Measurements from ENCODE around the gene DUSP16. TPM values are rescaled to one million over a fixed set of nuclear protein-coding genes. Genes with fewer than 3 reads are reported as not detected.

DUSP16 gene
- total RNA-seq, 1 donor from 2014 or later, result 20.4 TPM

DNA sequence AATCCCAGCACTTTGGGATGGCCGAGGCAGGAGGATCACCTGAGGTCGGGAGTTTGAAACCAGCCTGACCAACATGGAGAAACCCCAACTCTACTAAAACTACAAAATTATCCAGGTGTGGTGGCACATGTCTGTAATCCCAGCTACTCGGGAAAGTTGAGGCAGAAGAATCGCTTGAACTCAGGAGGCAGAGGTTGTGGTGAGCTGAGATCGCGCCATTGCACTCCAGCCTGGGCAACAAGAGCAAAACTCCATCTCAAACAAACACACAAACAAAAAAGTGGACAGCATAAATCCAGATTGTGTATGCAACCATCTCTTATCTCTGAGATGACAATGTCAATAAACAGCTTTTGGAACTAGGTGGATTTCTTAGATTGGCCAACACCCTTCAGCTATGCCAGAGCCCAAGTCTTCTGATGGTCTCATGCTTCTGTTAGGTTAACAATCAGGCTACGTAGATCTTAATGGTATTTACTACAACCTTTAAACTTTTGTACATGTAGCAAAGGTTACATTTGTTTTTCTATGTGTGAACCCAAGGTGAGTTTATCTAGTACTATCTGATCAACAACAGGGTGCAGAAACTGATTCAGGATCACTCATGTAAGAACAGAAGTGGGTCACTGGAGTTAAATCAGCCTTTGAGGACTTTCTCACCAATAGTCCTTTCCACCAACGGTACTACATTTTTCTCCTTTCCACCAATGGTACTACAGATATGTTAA is 73.7 kb downstream of the DUSP16 start:
- H3K4me1 ChIP-seq (ENCODE audit: control insufficient read depth in 3 of 3, insufficient read depth in 3 of 3, low read length in 3 of 3), result peaks cover 0 to 8% (median 0%) of the 10 kb centered on the region in 3 donors
- H3K4me3 ChIP-seq (ENCODE audit: low read length in 3 of 3), result no peak overlapping the region
- H3K36me3 ChIP-seq (ENCODE audit: control insufficient read depth in 3 of 3, insufficient read depth in 3 of 3, low read length in 3 of 3), result peaks cover 5 to 11% (median 6%) of the 10 kb centered on the region in 3 donors
- no peak overlapping the region for H3K27ac ChIP-seq (ENCODE audit: low read depth, low read length)
- H3K9ac ChIP-seq (ENCODE audit: low read depth in 1 of 3, low read length in 3 of 3), result no peak overlapping the region
- H3K9me3 ChIP-seq (ENCODE audit: control insufficient read depth in 3 of 3, low read length in 3 of 3), result no peaks in the 10 kb centered on the region
- no peaks in the 10 kb centered on the region for H3K27me3 ChIP-seq (ENCODE audit: control insufficient read depth in 3 of 3, insufficient read depth in 3 of 3, low read length in 3 of 3)

DNA sequence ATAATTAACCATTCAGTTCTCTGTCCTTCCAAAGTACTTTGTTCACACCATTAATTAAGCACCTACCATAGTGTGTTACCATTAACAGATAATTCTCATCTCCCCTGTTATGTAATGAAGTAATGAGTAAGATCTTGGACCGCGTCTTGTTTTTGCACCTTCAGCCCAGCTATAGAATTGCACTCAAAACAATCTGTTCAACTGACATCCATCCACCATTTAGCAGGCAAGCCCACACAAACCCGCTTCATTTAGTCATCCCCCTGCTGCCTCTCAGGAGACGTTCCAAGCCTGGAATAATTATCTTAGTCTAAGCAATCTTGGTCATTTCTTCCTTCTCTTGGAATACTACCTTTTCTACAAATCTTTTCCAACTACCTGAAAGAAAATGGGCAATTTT is 74.4 kb downstream of the DUSP16 start:
- H3K27me3 ChIP-seq (ENCODE audit: control insufficient read depth in 3 of 3, insufficient read depth in 3 of 3, low read length in 3 of 3), result no peaks in the 10 kb centered on the region
- no peak overlapping the region for H3K27ac ChIP-seq (ENCODE audit: low read depth, low read length)
- H3K9ac ChIP-seq (ENCODE audit: low read depth in 1 of 3, low read length in 3 of 3), result no peak overlapping the region
- H3K4me3 ChIP-seq (ENCODE audit: low read length in 3 of 3), result no peak overlapping the region
- H3K36me3 ChIP-seq (ENCODE audit: control insufficient read depth in 3 of 3, insufficient read depth in 3 of 3, low read length in 3 of 3), result peaks cover 5 to 14% (median 6%) of the 10 kb centered on the region in 3 donors
- H3K9me3 ChIP-seq (ENCODE audit: control insufficient read depth in 3 of 3, low read length in 3 of 3), result no peaks in the 10 kb centered on the region
- H3K4me1 ChIP-seq (ENCODE audit: control insufficient read depth in 3 of 3, insufficient read depth in 3 of 3, low read length in 3 of 3), result peaks cover 0 to 7% (median 0%) of the 10 kb centered on the region in 3 donors

DNA sequence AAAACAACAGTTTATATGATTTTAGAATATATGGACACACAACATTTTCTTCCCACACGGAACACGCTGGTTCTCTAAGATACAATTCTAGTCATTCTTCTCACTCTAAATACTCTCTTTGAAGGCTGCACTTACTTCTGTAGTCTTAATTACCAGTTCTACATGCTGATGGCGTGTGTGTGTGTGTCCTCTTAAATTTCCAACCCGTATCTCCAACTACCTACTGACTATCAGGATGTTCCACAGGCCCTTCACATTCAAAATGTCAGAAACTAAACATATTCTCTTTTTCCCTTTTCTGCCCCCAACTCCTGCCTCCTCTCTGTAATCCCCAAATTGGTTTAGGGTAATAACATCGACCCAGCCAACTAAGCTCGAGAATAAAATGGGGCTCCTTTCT is 75.2 kb downstream of the DUSP16 start:
- H3K9ac ChIP-seq (ENCODE audit: low read depth in 1 of 3, low read length in 3 of 3), result no peak overlapping the region
- H3K27me3 ChIP-seq (ENCODE audit: control insufficient read depth in 3 of 3, insufficient read depth in 3 of 3, low read length in 3 of 3), result no peaks in the 10 kb centered on the region
- H3K27ac ChIP-seq (ENCODE audit: low read depth, low read length), result no peak overlapping the region
- peaks cover 0 to 2% (median 0%) of the 10 kb centered on the region in 3 donors for H3K4me1 ChIP-seq (ENCODE audit: control insufficient read depth in 3 of 3, insufficient read depth in 3 of 3, low read length in 3 of 3)
- H3K36me3 ChIP-seq (ENCODE audit: control insufficient read depth in 3 of 3, insufficient read depth in 3 of 3, low read length in 3 of 3), result peaks cover 7 to 19% (median 7%) of the 10 kb centered on the region in 3 donors
- no peak overlapping the region for H3K4me3 ChIP-seq (ENCODE audit: low read length in 3 of 3)
- H3K9me3 ChIP-seq (ENCODE audit: control insufficient read depth in 3 of 3, low read length in 3 of 3), result no peaks in the 10 kb centered on the region

DNA sequence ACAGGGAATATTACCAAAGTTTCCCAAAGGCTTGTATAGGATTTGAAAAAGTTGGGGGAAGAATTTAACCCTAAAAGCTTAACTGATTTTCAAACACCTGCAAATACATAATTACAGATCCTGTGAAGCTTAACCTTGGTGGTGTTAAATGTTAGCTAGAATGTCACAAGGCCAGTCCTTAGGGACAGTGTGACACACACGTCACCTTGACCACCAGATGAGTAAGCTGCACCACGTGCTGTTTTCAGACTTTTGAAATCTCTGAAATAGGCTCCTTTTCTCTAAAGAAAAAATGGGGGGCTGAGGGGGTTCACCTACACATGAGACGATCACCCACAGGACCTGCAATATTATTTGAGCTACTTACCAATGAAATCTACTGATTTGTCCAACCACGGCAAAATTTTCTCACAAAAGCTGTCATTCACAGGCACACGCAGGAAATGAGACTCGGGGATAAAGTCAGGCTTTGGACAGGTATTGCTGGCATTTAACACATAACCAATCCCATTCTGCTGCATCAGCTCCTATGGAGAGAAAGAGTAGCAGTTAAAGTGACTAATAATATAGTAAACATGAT is 75.9 kb downstream of the DUSP16 start:
- Histone ChIP-seq H3K4me1 (ENCODE audit: control insufficient read depth in 3 of 3, insufficient read depth in 3 of 3, low read length in 3 of 3) (peaks cover 0 to 2% (median 0%) of the 10 kb centered on the region in 3 donors), H3K9me3 (ENCODE audit: control insufficient read depth in 3 of 3, low read length in 3 of 3) (no peaks in the 10 kb centered on the region), H3K27me3 (ENCODE audit: control insufficient read depth in 3 of 3, insufficient read depth in 3 of 3, low read length in 3 of 3) (no peaks in the 10 kb centered on the region), H3K9ac (ENCODE audit: low read depth in 1 of 3, low read length in 3 of 3) (no peak overlapping the region), H3K27ac (ENCODE audit: low read depth, low read length) (no peak overlapping the region), H3K4me3 (ENCODE audit: low read length in 3 of 3) (no peak overlapping the region), H3K36me3 (ENCODE audit: control insufficient read depth in 3 of 3, insufficient read depth in 3 of 3, low read length in 3 of 3) (peaks cover 9 to 25% (median 11%) of the 10 kb centered on the region in 3 donors)

DNA sequence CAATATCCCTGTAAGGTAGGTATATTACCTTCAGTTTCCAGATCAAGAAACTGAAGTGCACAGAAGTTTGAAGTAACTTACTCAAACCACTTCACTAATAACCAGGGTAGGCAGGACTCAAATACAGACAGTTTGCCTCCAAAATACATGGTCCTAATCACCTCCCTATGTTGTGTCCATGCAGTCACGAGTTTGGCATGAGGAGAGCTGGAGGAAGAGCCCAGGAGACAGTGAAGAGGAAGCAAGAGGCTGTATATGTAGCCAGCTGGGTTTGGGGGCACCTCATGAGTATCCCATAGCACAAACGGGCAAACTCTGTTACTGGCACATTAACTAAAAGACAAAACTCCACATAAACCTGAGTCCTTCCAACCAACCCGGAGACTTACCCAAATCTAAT is 79.2 kb downstream of the DUSP16 start:
- Histone ChIP-seq H3K4me3 (ENCODE audit: low read length in 3 of 3) (no peak overlapping the region), H3K27ac (ENCODE audit: low read depth, low read length) (no peak overlapping the region), H3K9me3 (ENCODE audit: control insufficient read depth in 3 of 3, low read length in 3 of 3) (no peaks in the 10 kb centered on the region), H3K36me3 (ENCODE audit: control insufficient read depth in 3 of 3, insufficient read depth in 3 of 3, low read length in 3 of 3) (peaks cover 16 to 39% (median 24%) of the 10 kb centered on the region in 3 donors), H3K4me1 (ENCODE audit: control insufficient read depth in 3 of 3, insufficient read depth in 3 of 3, low read length in 3 of 3) (peaks cover 0 to 2% (median 0%) of the 10 kb centered on the region in 3 donors), H3K9ac (ENCODE audit: low read depth in 1 of 3, low read length in 3 of 3) (no peak overlapping the region), H3K27me3 (ENCODE audit: control insufficient read depth in 3 of 3, insufficient read depth in 3 of 3, low read length in 3 of 3) (no peaks in the 10 kb centered on the region)

DNA sequence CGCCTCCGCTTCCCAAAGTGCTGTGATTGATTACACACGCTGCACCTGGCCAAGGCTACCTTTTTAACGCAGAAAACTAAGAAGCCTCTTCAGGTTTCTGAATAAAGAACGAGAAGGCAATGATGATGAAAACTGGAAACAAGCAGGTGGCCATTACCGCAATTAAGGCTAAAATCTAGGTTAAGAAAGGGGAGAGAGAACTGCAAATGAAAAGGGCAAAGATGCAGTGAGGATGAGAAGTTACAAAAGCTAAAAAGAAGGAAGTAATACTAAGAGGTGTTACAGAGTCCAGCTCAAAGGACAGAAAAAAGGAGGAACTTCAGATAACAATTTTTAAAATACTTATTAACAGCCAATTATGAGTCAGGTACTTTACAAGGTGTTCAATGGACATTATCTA is 79.7 kb downstream of the DUSP16 start:
- peaks cover 0 to 2% (median 0%) of the 10 kb centered on the region in 3 donors for H3K4me1 ChIP-seq (ENCODE audit: control insufficient read depth in 3 of 3, insufficient read depth in 3 of 3, low read length in 3 of 3)
- peaks cover 16 to 40% (median 24%) of the 10 kb centered on the region in 3 donors for H3K36me3 ChIP-seq (ENCODE audit: control insufficient read depth in 3 of 3, insufficient read depth in 3 of 3, low read length in 3 of 3)
- no peaks in the 10 kb centered on the region for H3K27me3 ChIP-seq (ENCODE audit: control insufficient read depth in 3 of 3, insufficient read depth in 3 of 3, low read length in 3 of 3)
- no peaks in the 10 kb centered on the region for H3K9me3 ChIP-seq (ENCODE audit: control insufficient read depth in 3 of 3, low read length in 3 of 3)
- no peak overlapping the region for H3K27ac ChIP-seq (ENCODE audit: low read depth, low read length)
- no peak overlapping the region for H3K4me3 ChIP-seq (ENCODE audit: low read length in 3 of 3)
- no peak overlapping the region for H3K9ac ChIP-seq (ENCODE audit: low read depth in 1 of 3, low read length in 3 of 3)

DNA sequence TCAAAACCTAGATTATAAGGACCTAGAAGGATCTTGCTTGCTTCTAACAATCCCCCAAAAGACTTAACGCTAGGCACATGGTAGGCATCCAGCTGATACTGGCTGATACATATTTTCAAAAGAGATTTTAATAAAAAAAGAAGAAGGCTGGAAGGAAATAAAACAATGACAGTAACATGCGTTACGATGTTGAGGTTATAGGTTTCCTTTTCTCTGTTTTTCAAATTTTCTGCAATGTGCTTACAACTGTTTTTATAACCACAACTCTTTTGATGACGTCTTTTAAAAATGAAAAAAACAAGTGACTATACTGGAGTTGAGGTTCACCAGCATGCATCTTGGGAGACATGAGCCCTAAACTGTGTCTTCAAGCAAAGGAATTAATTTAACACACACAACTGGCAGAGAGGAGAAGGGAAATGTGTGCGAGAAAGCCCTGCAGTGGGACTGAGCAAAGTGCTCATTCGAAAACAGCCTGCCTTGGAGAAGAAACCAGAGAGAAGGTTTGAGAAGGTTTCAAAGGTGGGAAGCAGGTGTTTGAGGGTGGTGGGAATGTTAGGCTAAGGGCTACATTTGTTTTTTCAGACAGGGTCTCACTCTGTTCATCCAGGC is 80.4 kb downstream of the DUSP16 start:
- peaks cover 21 to 46% (median 29%) of the 10 kb centered on the region in 3 donors for H3K36me3 ChIP-seq (ENCODE audit: control insufficient read depth in 3 of 3, insufficient read depth in 3 of 3, low read length in 3 of 3)
- no peak overlapping the region for H3K4me3 ChIP-seq (ENCODE audit: low read length in 3 of 3)
- no peak overlapping the region for H3K9ac ChIP-seq (ENCODE audit: low read depth in 1 of 3, low read length in 3 of 3)
- peaks cover 0 to 2% (median 0%) of the 10 kb centered on the region in 3 donors for H3K4me1 ChIP-seq (ENCODE audit: control insufficient read depth in 3 of 3, insufficient read depth in 3 of 3, low read length in 3 of 3)
- no peak overlapping the region for H3K27ac ChIP-seq (ENCODE audit: low read depth, low read length)
- no peaks in the 10 kb centered on the region for H3K9me3 ChIP-seq (ENCODE audit: control insufficient read depth in 3 of 3, low read length in 3 of 3)
- H3K27me3 ChIP-seq (ENCODE audit: control insufficient read depth in 3 of 3, insufficient read depth in 3 of 3, low read length in 3 of 3), result no peaks in the 10 kb centered on the region

DNA sequence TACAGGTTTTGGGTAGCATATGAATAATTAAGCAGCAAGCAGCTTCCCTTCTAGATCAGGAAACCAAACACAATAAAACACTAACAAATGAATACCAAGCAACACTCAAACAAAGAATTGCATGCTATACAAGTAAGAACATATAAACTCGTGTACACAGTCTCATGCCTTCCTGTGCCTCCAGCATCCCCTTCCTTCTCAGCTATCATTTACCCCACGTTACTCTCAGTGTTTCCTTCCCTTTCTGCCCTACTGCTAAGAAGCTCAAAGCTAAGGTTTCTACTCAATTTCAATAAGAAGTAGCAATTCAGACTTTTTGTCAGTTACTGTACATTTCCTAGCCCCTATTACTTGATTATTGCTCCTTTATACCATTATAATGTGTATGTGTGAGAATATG is 81.0 kb downstream of the DUSP16 start:
- no peaks in the 10 kb centered on the region for H3K27me3 ChIP-seq (ENCODE audit: control insufficient read depth in 3 of 3, insufficient read depth in 3 of 3, low read length in 3 of 3)
- peaks cover 26 to 49% (median 35%) of the 10 kb centered on the region in 3 donors for H3K36me3 ChIP-seq (ENCODE audit: control insufficient read depth in 3 of 3, insufficient read depth in 3 of 3, low read length in 3 of 3)
- no peaks in the 10 kb centered on the region for H3K9me3 ChIP-seq (ENCODE audit: control insufficient read depth in 3 of 3, low read length in 3 of 3)
- H3K9ac ChIP-seq (ENCODE audit: low read depth in 1 of 3, low read length in 3 of 3), result no peak overlapping the region
- H3K27ac ChIP-seq (ENCODE audit: low read depth, low read length), result no peak overlapping the region
- H3K4me3 ChIP-seq (ENCODE audit: low read length in 3 of 3), result no peak overlapping the region
- H3K4me1 ChIP-seq (ENCODE audit: control insufficient read depth in 3 of 3, insufficient read depth in 3 of 3, low read length in 3 of 3), result peaks cover 0 to 3% (median 0%) of the 10 kb centered on the region in 3 donors

DNA sequence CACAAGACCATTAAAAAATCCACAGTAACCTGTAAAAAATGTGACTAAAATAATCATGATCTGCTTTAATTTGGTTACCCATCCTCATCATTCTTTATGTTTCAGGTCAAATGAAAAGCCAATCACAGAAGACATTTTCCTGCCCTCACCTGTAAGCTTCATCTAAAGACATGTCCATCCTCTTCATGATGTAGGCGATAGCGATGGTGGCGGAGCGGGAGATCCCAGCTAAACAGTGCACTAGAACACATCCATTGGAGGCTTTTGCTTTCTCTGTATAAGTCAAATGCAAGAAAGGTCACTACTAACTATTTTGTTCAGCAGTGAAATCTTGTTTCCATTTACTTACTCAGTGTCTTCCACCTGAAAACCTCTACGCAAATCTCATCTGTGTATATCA is 82.6 kb downstream of the DUSP16 start:
- Histone ChIP-seq H3K9me3 (ENCODE audit: control insufficient read depth in 3 of 3, low read length in 3 of 3) (no peaks in the 10 kb centered on the region), H3K36me3 (ENCODE audit: control insufficient read depth in 3 of 3, insufficient read depth in 3 of 3, low read length in 3 of 3) (peaks cover 31 to 50% (median 33%) of the 10 kb centered on the region in 3 donors), H3K4me3 (ENCODE audit: low read length in 3 of 3) (no peak overlapping the region), H3K9ac (ENCODE audit: low read depth in 1 of 3, low read length in 3 of 3) (no peak overlapping the region), H3K4me1 (ENCODE audit: control insufficient read depth in 3 of 3, insufficient read depth in 3 of 3, low read length in 3 of 3) (peaks cover 0 to 3% (median 0%) of the 10 kb centered on the region in 3 donors), H3K27me3 (ENCODE audit: control insufficient read depth in 3 of 3, insufficient read depth in 3 of 3, low read length in 3 of 3) (no peaks in the 10 kb centered on the region), H3K27ac (ENCODE audit: low read depth, low read length) (no peak overlapping the region)

DNA sequence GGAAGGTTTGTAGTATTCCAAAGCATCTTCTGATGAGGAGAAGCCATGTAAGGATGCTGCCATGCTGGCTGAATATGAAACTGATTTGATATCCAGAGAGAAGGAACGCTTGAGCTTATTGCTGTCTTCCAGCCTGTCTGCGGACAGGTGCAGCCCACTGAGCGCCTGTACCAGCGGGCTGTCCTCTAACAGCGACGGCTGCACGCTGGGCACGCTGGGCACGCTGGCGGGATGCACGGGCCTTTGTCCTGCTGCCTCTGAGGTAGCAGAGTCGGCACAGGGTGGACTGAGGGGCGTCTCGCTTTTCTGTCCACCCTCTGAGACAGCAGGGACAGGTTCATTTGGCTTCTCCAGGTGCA is 85.2 kb downstream of the DUSP16 start:
- Histone ChIP-seq H3K36me3 (ENCODE audit: control insufficient read depth in 3 of 3, insufficient read depth in 3 of 3, low read length in 3 of 3) (peaks cover 31 to 42% (median 36%) of the 10 kb centered on the region in 3 donors), H3K4me1 (ENCODE audit: control insufficient read depth in 3 of 3, insufficient read depth in 3 of 3, low read length in 3 of 3) (peaks cover 0 to 3% (median 0%) of the 10 kb centered on the region in 3 donors), H3K4me3 (ENCODE audit: low read length in 3 of 3) (no peak overlapping the region), H3K9me3 (ENCODE audit: control insufficient read depth in 3 of 3, low read length in 3 of 3) (no peaks in the 10 kb centered on the region), H3K27me3 (ENCODE audit: control insufficient read depth in 3 of 3, insufficient read depth in 3 of 3, low read length in 3 of 3) (no peaks in the 10 kb centered on the region), H3K27ac (ENCODE audit: low read depth, low read length) (no peak overlapping the region), H3K9ac (ENCODE audit: low read depth in 1 of 3, low read length in 3 of 3) (no peak overlapping the region)

Measured in skeletal muscle tissue (tissue), 4 donors.